Pons (tissue), 1 donor: ENCODE measurements around the gene AGAP1.

Source experiments
- DNase-seq: peaks from one replicate; pipeline ENCODE4 v3.0.0-alpha.2; 2016; ENCODE audit warnings: low spot score

The AGAP1 gene

GRCh38 chr2:235999011-235999410, 505.2 kb downstream of the AGAP1 start:
- no peak for DNase-seq

- DNase-seq: no peak
Measured at GRCh38 chr2:236001166-236001828, 507.5 kb downstream of the AGAP1 start.

GRCh38 chr2:236001854-236002253, 508.0 kb downstream of the AGAP1 start:
- no peak for DNase-seq

DNA sequence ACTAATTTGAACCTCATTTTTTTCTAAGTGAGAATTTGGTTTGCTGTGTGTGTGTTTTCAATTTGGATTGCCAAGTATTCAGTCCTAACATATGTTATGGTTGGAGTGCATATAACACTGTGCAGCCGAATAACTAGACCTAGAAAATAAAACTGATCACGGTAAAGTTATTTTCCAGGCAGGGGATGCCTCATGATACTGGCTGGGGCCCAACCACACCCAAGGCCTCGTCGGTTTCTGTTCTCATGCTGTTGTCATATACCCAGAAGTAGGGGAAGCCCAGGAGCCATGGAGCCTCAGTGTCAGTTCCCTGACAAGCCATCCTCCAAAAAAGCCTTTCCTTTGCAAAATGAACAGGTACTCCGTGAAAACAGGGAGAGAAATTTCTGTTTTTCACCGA, 514.2 kb downstream of the AGAP1 start:
- DNase-seq: no peak

DNA sequence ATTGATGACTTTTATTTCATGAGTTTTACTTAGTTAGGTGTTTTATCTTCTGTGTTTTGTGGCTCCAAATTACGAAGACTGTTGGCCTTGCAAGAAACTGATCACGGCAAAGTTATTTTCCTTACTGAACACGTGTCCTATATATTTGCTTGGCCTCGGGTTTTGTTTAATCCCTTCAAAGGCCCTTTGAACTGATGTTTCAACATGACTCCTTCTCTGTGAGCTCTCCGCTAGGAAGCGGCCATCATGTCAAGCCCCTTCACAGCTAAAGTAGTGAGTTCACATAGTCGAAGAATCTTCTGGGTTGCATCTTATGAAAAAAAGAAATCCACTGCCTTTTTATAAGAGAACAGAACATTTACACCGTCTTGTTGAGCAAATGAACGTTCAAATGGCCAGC, 515.0 kb downstream of the AGAP1 start:
- no peak for DNase-seq

DNA sequence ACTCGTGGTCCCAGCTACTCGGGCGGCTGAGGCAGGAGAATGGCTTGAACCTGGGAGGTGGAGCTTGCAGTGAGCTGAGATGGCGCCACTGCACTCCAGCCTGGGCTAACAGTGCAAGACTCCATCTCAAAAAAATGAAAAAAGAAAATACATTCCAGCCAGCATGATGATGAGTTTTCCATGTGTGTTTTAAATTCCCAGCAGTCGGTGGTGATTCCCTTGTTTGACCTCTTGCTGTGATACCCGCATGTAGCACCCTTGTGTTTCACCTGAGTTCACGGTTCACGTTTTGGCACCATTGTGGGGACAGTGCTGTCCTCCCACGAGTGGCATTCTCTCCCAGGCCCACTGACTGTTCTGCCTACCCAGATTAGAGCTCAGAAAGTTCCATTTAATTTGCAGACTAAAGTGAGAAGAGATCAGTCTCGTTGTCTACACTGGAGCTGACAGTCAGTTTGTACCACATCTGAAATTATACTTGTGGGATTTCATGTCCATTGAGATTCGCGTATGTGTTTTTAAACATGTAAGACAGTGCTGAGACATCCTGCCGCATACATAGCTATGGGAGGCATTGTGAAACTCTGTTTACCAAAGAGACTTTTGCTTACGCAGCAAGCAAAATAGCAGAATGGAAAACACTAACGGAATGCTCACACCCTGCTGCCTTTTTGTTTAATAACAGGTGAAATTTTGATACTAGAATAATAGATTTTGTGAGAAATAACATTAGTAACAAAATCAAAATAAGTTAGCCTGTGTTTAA, 517.3 kb downstream of the AGAP1 start:
- no peak for DNase-seq

GRCh38 chr2:236012155-236012554, 518.3 kb downstream of the AGAP1 start:
- DNase-seq: no peak

DNA sequence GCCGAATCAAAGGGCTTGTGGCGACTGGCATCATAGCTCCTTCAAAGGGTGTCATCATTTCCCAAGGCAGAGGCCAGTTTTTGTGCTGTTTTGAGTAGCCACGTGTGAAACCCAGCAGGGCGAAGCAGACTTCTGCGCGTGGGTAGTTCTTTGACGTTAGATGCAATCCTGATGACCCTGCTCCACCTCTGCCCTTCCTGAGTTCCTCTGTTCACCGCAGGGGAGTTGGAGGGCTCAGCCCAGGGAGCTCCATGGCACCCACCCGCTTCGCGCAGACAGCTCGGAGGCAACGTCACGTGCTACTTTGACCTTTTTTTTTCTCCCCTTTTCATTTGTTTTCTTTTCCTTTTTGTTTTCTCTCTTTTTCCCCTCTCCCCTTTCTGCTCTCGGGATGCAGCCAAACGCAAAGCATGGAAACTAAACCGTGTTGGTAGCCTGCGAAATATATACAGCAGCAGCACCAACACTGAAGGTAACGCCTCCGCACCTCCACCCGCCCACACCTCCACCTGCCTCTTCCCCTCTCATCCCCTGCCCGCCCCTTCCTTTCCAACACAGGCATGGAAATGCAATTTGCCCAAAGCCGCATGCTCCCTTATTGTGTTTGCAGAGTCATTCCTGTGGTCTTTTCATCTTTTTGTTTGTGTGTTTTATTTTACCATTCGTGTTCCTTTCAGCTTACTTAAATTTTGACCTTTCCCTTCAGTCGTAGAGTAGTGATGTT, 520.7 kb downstream of the AGAP1 start:
- DNase-seq: no peak

GRCh38 chr2:236015171-236015570, 521.3 kb downstream of the AGAP1 start:
- no peak for DNase-seq

DNA sequence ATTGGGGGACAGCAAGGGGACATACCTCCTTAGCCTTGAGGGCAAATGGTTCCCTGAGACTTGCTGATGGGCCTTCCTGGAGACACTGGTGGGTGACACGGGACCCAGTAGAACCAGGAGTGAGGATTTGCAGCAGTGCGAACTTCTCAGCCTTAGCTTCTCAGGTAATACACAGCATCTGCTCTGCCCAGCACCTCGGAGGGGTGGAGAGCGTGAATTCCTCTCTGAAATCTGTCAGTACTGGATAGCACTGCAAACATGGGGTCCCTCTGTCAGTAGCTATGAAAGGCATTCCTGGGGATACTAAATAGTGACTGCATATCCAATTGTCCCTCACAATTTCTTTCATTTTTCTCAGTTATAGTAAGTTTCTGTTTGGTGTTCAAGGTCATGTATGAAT, 522.7 kb downstream of the AGAP1 start:
- no peak for DNase-seq

DNA sequence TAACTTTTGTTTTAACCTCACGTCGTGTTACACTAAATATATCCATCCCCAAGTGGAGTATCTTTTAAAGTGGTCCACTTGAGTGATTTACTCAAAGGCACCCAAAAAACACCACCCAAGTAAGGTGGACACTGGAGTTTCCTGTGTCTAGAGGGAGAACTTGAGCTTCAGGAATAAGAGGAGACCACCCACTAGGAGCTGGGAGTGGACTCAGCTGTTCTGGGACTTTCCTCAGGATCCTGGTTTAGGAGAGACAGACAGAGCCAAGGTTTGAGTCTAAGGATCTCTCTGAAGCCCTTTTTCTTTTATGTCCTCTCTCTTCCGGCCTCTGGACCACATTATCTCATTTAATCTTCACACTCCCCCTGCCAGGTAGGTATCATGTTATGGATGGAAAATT, 523.6 kb downstream of the AGAP1 start:
- no peak for DNase-seq

DNA sequence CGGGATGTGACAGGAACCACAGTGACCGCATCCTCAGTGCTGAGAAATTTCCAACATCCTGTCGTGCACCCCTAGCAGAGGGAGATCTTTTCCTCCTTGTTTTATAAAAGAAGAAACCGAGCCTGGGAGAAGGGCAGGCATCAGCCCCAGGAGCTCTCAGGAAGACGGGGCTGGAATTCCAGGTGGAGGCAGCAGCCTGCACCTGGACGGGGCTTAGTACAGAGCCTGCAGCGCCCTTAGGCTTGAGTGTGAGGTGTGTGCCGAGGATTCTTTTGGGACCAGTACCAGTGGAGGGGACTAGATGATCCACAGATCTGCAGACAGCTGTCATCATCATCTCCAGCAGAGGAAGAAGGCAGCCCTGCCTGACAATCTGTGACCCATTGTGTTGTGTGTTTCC, 525.6 kb downstream of the AGAP1 start:
- DNase-seq: no peak

GRCh38 chr2:236021499-236022057, 527.7 kb downstream of the AGAP1 start:
- DNase-seq: no peak

DNA sequence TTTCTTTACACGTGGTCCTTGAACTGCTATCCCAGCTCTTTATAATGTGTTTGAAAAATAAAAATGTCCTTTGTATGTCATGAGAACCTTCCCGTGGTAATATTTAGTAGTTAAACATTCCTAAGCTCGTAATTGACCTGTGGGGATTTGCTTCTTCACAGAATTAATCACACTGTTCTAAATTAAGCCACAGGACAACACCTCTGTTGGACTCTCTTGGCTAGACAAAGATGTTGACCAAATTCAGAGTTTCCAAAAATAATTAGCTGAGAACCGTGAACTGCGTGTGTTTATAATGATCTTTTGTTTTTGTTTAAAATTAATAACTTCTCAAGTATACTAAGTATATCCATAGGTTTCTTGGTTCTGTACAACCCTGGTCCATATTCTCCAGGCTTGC, 528.3 kb downstream of the AGAP1 start:
- no peak for DNase-seq

DNA sequence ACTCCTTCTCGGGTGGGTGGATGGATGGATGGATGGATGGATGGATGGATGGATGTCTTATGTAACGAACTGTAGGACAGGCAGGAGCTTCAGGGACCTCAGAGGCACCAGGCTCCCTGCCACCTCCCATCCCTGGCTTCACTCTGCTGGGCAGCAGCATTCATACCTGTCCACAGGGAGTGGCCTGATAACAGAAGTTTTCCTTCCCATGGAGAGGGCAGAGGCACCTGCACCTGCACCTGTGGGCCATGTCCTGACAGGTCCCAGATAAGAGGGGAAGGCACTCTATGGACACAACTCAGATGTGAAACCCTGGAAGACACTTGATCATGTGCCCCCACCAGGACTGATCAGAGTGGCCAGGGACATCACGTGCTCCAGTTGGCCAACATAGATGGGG, 532.0 kb downstream of the AGAP1 start:
- no peak for DNase-seq

- no peak for DNase-seq
Measured at GRCh38 chr2:236026841-236027240, 533.0 kb downstream of the AGAP1 start.

GRCh38 chr2:236028066-236028465, 534.2 kb downstream of the AGAP1 start:
- no peak for DNase-seq

- no peak for DNase-seq
Measured at GRCh38 chr2:236033462-236033861, 539.6 kb downstream of the AGAP1 start.

GRCh38 chr2:236034974-236035373, 541.1 kb downstream of the AGAP1 start:
- DNase-seq: no peak

DNA sequence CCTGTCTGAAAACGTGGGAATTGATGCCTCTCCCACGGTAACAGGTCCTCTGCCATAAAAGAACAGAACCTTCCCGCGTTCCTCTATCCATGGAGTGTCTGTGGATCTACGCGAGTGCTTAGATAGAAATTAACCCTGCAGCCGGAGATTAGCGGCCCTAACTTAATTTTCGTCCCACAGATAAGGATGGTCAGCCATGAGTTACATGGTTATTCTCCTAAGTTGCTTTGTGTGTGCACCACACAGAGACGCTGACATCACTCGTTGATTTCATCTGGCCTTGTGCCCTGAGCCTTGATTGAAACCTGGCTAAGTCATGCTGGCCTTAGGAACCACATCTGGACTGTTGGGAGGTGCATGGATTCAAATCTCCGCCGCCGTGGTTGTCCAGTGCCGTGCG, 542.2 kb downstream of the AGAP1 start:
- DNase-seq: no peak

DNA sequence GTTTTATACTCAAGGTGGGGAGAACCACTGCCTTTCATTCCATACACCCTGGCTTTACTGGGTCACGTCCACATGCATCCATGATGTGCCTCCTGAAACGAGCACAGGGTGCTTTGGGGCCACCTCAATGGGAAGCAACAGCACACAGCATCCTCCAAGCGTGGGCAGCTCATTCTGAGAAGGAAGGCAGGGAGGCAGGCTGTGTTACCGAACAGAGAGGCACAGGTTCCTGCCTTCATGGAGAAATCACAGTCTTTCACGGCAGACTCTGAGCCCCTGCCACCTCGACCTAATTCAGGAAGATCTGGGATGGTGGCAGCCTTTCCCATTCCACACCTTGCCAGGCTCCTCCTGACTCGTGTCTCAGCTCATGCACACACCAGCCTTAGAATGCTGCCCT, 544.3 kb downstream of the AGAP1 start:
- no peak for DNase-seq

GRCh38 chr2:236040600-236041328, 546.9 kb downstream of the AGAP1 start:
- DNase-seq: no peak
